DMS53 treated with DMSO at 0.1 percent for 48 hours (cell line): ENCODE data around the gene CBX2.
A peak's percentile ranks its signal among the peaks of the same experiment; 100 is the strongest.

Experiments used
- DNase-seq: peaks from one replicate; lab custom pipeline; 2025; ENCODE audit not compliant: unreplicated experiment; lab: John Stamatoyannopoulos, UW

Gene CBX2

GRCh38 chr17:79799174-79799537, 21.2 kb downstream of the CBX2 start:
- no peak for DNase-seq

- no peak for DNase-seq
Observed at GRCh38 chr17:79799538-79800324, 21.8 kb downstream of the CBX2 start.

- peak; percentile 60 for DNase-seq
Observed at GRCh38 chr17:79800325-79801155, 22.6 kb downstream of the CBX2 start.

- no peak for DNase-seq
Observed at GRCh38 chr17:79801156-79802038, 23.4 kb downstream of the CBX2 start.

GRCh38 chr17:79802039-79802735, 24.2 kb downstream of the CBX2 start:
- DNase-seq, result no peak

GRCh38 chr17:79802736-79803420, 24.9 kb downstream of the CBX2 start:
- no peak for DNase-seq

- no peak for DNase-seq
Observed at GRCh38 chr17:79803421-79803996, 25.6 kb downstream of the CBX2 start.

- DNase-seq, result no peak
Observed at GRCh38 chr17:79803997-79804855, 26.3 kb downstream of the CBX2 start.

- DNase-seq, result no peak
Observed at GRCh38 chr17:79804856-79805696, 27.1 kb downstream of the CBX2 start.

GRCh38 chr17:79806446-79806760, 28.5 kb downstream of the CBX2 start:
- DNase-seq, result no peak

GRCh38 chr17:79806863-79807720, 29.1 kb downstream of the CBX2 start:
- no peak for DNase-seq

- peak; percentile 76 for DNase-seq
Observed at GRCh38 chr17:79808763-79809529, 31.0 kb downstream of the CBX2 start.

GRCh38 chr17:79809530-79810129, 31.7 kb downstream of the CBX2 start:
- DNase-seq, result peak; percentile 33

GRCh38 chr17:79810130-79811010, 32.4 kb downstream of the CBX2 start:
- peak; percentile 88 for DNase-seq
